ENCODE measurements around the gene CDT1. TPM values are rescaled to one million over a fixed set of nuclear protein-coding genes. Genes with fewer than 3 reads are reported as not detected.

Gene CDT1
- total RNA-seq, 1 experiment from 2014 or later = 16.6 TPM

DNA sequence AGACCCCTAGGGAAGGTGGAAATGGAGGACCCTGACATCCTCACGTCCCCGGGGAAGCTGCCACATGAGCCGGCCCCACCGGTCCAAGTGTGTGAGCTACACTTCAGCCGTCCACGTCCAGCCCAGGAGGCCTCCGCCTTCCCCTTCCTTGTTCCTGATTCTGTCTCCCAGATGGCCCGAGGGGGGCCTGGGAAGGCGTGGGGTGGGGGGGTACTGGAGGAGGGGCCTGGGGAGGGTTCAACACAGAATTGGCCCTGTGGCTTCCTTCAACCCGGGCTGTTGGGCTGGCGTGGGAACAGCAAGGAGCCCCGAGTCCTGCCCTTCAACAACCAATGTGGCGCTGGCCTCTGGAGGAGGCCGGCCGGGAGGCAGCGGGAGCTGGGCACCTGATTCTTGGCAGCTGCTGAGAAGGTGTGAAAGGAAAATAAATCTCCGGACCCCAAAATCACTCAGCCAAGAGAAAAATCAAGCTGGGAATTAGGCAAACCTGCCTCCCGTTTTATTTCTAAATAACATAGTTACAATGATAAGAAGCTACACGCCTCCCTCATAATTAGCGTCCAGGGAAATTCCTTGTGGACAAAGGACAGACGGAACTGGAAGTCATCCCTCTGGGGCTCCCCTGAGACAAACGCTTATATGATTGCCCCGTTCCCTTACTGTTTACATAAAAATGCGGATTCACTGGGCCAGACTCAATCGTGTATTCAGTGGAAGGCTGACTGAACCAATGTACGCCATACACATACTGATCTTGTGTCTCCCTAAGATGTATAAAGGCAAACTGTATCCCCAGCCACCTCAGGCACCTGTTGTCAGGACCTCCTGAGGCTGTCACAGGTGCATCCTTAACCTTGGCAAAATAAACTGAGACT, 9.9 kb downstream of the CDT1 start:
- no peak overlapping the region for H3K27ac Mint-ChIP-seq (ENCODE audit: low read depth, unreplicated experiment)
- ChIA-PET POLR2A (interaction anchor here (0.6 to 4.1 kb wide), 12 partner anchors 8 to 429 kb away, joined by 3 to 42 read pairs (median 4); partner anchors contain the start of genes CDT1, GALNS and TRAPPC2L), CTCF (interaction anchor here (0.6 to 6.2 kb wide), 5 partner anchors 12 to 353 kb away, joined by 4 to 47 read pairs (median 5); partner anchors contain the start of genes GALNS and TRAPPC2L)
- no TSS peak for BruUV-seq (replicated peaks)
- intact Hi-C loops (cut with micrococcal nuclease) = no loop called here
- no peak overlapping the region for H3K4me3 Mint-ChIP-seq (ENCODE audit: unreplicated experiment)
- DNase-seq (ENCODE audit: unreplicated experiment) = no peak
- peaks cover 5% of the 10 kb centered on the region for H3K4me1 Mint-ChIP-seq (ENCODE audit: insufficient read depth, unreplicated experiment)
- TF ChIP-seq, protein P1, sequence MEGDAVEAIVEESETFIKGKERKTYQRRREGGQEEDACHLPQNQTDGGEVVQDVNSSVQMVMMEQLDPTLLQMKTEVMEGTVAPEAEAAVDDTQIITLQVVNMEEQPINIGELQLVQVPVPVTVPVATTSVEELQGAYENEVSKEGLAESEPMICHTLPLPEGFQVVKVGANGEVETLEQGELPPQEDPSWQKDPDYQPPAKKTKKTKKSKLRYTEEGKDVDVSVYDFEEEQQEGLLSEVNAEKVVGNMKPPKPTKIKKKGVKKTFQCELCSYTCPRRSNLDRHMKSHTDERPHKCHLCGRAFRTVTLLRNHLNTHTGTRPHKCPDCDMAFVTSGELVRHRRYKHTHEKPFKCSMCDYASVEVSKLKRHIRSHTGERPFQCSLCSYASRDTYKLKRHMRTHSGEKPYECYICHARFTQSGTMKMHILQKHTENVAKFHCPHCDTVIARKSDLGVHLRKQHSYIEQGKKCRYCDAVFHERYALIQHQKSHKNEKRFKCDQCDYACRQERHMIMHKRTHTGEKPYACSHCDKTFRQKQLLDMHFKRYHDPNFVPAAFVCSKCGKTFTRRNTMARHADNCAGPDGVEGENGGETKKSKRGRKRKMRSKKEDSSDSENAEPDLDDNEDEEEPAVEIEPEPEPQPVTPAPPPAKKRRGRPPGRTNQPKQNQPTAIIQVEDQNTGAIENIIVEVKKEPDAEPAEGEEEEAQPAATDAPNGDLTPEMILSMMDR (IDR thresholded peaks at IDR 0.05; ENCODE audit: unreplicated experiment) = no peak
- H3K9me3 Mint-ChIP-seq (ENCODE audit: unreplicated experiment) = no peaks in the 10 kb centered on the region
- peaks cover 30% of the 10 kb centered on the region for H3K36me3 Mint-ChIP-seq (ENCODE audit: insufficient read depth, unreplicated experiment)
- H3K27me3 Mint-ChIP-seq (ENCODE audit: insufficient read depth, unreplicated experiment) = no peaks in the 10 kb centered on the region

DNA sequence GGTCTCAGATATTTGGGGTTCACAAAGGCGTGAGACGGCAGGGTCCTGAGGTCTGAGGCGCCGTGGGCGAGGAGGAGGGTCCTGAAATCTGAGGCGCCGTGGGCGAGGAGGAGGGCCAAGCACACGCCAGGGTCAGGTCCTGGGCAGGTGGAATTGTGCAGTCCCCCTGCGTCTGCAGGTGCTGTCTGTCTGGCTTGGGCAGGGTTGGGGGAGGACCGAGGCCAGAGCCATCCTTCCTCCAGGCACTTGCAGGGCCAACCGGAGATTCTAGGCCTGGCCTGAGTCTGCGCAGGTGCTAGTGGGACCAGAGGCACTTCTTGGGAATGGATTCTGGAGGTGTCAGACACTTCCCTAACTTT, 10.5 kb downstream of the CDT1 start:
- BruUV-seq (replicated peaks) = no TSS peak
- Mint-ChIP-seq H3K27ac (ENCODE audit: low read depth, unreplicated experiment) (no peak overlapping the region), H3K9me3 (ENCODE audit: unreplicated experiment) (no peaks in the 10 kb centered on the region), H3K27me3 (ENCODE audit: insufficient read depth, unreplicated experiment) (no peaks in the 10 kb centered on the region), H3K4me3 (ENCODE audit: unreplicated experiment) (no peak overlapping the region), H3K36me3 (ENCODE audit: insufficient read depth, unreplicated experiment) (peaks cover 28% of the 10 kb centered on the region), H3K4me1 (ENCODE audit: insufficient read depth, unreplicated experiment) (peaks cover 5% of the 10 kb centered on the region)
- intact Hi-C loops (cut with micrococcal nuclease) = no loop called here
- no peak for DNase-seq (ENCODE audit: unreplicated experiment)
- TF ChIP-seq, protein P1 (IDR thresholded peaks at IDR 0.05; ENCODE audit: unreplicated experiment) = no peak
- POLR2A ChIA-PET = interaction anchor here (3.4 kb wide), 1 partner anchor 10 kb away, joined by 16 read pairs; the partner anchor contains the start of gene CDT1
- CTCF ChIA-PET = interaction anchor here (2.4 to 6.2 kb wide), 2 partner anchors 44 to 353 kb away, joined by 13 to 47 read pairs; partner anchors contain the start of genes GALNS and TRAPPC2L

- POLR2A ChIA-PET = interaction anchor here (0.7 to 1.0 kb wide), 2 partner anchors 10 to 43 kb away, joined by 3 read pairs; no protein-coding TSS in a partner anchor
- TF ChIP-seq, protein P1 (IDR thresholded peaks at IDR 0.05; ENCODE audit: unreplicated experiment) = no peak
- no peaks in the 10 kb centered on the region for H3K9me3 Mint-ChIP-seq (ENCODE audit: unreplicated experiment)
- H3K4me1 Mint-ChIP-seq (ENCODE audit: insufficient read depth, unreplicated experiment) = peaks cover 5% of the 10 kb centered on the region
- no peak overlapping the region for H3K27ac Mint-ChIP-seq (ENCODE audit: low read depth, unreplicated experiment)
- no TSS peak for BruUV-seq (replicated peaks)
- no peaks in the 10 kb centered on the region for H3K27me3 Mint-ChIP-seq (ENCODE audit: insufficient read depth, unreplicated experiment)
- no peak overlapping the region for H3K4me3 Mint-ChIP-seq (ENCODE audit: unreplicated experiment)
- CTCF ChIA-PET = interaction anchor here (0.6 to 6.2 kb wide), 5 partner anchors 31 to 1208 kb away, joined by 3 to 47 read pairs (median 5); partner anchors contain the start of genes GALNS and TRAPPC2L
- no peak for DNase-seq (ENCODE audit: unreplicated experiment)
- intact Hi-C loops (cut with micrococcal nuclease) = no loop called here
- peaks cover 24% of the 10 kb centered on the region for H3K36me3 Mint-ChIP-seq (ENCODE audit: insufficient read depth, unreplicated experiment)
Measured at GRCh38 chr16:88815227-88815626, 11.6 kb downstream of the CDT1 start.

Measured in MCF 10A (cell line).